Body of pancreas (tissue), 4 donors: Measurements from ENCODE around the gene KIAA1328. TPM values are rescaled to one million over a fixed set of nuclear protein-coding genes. Genes with fewer than 3 reads are reported as not detected.
A peak's percentile ranks its signal among the peaks of the same experiment; 100 is the strongest.
"Not testable (repeated sequence)": the region's sequence is repeated elsewhere in the genome, so short reads cannot be mapped to it uniquely, and the experiment has no call there.

Experiments used
- ATAC-seq: fragments of 150-250 bp; one replicate; pipeline ENCODE4 v1.9.1; 2016
- DNase-seq, 4 donors: peaks; one replicate each; pipeline ENCODE4 v3.0.0-alpha.2; 2019
- H3K27ac ChIP-seq, 4 donors: fragments of 200-600 bp; sonication (generic); 1 replicate in 3 of 4; 2 replicates in 1 of 4; pipeline versions ENCODE4 v1.5.1 to v1.6.1; 2016 to 2019; ENCODE audit warnings: mild to moderate bottlenecking in 1 of 4, mixed read lengths in 1 of 4, moderate library complexity in 1 of 4
- H3K27me3 ChIP-seq, 2 donors: fragments of 200-600 bp; sonication (generic); one replicate each; pipeline ENCODE4 v1.6.0; 2016; ENCODE audit warnings: mild to moderate bottlenecking in 1 of 2
- H3K36me3 ChIP-seq, 2 donors: fragments of 200-600 bp; sonication (generic); replicated peaks in 1 of 2; 2 replicates each; pipeline ENCODE4 v1.5.1; 2016; ENCODE audit warnings: low read depth in 2 of 2; ENCODE audit not compliant: insufficient read depth in 1 of 2
- H3K4me1 ChIP-seq: fragments of 200-600 bp; sonication (generic); one replicate; pipeline ENCODE4 v1.6.0; 2016
- H3K4me3 ChIP-seq, 2 donors: fragments of 200-600 bp; sonication (generic); 1 replicate in 1 of 2; 2 replicates in 1 of 2; pipeline ENCODE4 v1.5.1; 2016 to 2019
- H3K9me3 ChIP-seq, 3 donors: fragments of 200-600 bp; sonication (generic); 1 replicate in 2 of 3; 2 replicates in 1 of 3; pipeline ENCODE4 v1.5.1; 2016
- POLR2A ChIP-seq, 3 donors: fragments of 450-650 bp; IDR thresholded peaks; one replicate each; pipeline ENCODE4 v1.6.1; 2016; ENCODE audit warnings: antibody characterized with exemption in 3 of 3, mild to moderate bottlenecking in 2 of 3
- WGBS, 2 donors: methylation state at CpG; one replicate each; pipeline ENCODE4 v1.1.5; 2017; 5-methylcytosine and 5-hydroxymethylcytosine counted together
- intact Hi-C: fragments of 100-400 bp; cut with DNase I; formaldehyde crosslinking; loops from one replicate; pipeline ENCODE4 v1.15.1; 2023
- total RNA-seq, 2 donors: library from RNA; depleted of rRNA; stranded (reverse); fragments of >200 nt; gene quantifications; one replicate each; pipeline ENCODE4 v1.1.0, GENCODE V29; 2016
- TF ChIP-seq, protein P1 (sequence below), 7 experiments: fragments of 450-650 bp in 4 of 7; fragments of 200-600 bp in 3 of 7; sonication (generic) in 3 of 7; IDR thresholded peaks; one replicate each; pipeline ENCODE4 v1.5.1; 2016 to 2019; ENCODE audit warnings: antibody characterized with exemption in 7 of 7

The KIAA1328 gene
- total RNA-seq, 2 donors from 2014 or later, result 10.9 to 21.8 TPM

DNA sequence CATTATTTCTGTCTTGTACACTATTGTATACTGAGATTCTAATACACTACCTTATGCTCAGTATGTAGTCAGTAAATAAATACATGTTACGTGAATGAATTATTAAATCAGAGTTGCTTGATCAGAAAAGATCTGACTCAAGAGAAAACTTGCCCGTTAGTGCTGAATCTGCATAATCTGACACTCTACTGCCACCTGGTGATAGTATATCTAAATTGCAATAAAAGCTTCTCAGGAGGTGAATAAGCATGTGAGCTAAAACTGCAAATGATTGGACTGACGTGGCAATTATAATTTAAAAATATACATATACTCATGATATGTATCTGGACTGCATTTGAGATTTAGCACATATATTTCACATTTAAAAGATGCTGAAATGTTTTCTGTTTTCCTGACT, 70.4 kb downstream of the KIAA1328 start:
- Histone ChIP-seq H3K4me1 (no peaks in the 10 kb centered on the region), H3K4me3 (no peak overlapping the region), H3K27me3 (no peaks in the 10 kb centered on the region), H3K9me3 (no peaks in the 10 kb centered on the region), H3K27ac (no peak overlapping the region), H3K36me3 (no peaks in the 10 kb centered on the region)
- DNase-seq (no peak), ATAC-seq (no peak)
- TF ChIP-seq, protein P1, sequence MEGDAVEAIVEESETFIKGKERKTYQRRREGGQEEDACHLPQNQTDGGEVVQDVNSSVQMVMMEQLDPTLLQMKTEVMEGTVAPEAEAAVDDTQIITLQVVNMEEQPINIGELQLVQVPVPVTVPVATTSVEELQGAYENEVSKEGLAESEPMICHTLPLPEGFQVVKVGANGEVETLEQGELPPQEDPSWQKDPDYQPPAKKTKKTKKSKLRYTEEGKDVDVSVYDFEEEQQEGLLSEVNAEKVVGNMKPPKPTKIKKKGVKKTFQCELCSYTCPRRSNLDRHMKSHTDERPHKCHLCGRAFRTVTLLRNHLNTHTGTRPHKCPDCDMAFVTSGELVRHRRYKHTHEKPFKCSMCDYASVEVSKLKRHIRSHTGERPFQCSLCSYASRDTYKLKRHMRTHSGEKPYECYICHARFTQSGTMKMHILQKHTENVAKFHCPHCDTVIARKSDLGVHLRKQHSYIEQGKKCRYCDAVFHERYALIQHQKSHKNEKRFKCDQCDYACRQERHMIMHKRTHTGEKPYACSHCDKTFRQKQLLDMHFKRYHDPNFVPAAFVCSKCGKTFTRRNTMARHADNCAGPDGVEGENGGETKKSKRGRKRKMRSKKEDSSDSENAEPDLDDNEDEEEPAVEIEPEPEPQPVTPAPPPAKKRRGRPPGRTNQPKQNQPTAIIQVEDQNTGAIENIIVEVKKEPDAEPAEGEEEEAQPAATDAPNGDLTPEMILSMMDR (IDR thresholded peaks at IDR 0.05), result peak in 3 of 7 experiments; percentile 9 to 26 (median 22)
- no peak for TF ChIP-seq POLR2A (IDR thresholded peaks at IDR 0.05)
- intact Hi-C loops, result no loop called here
- WGBS, 2 donors, result 71 to 81% methylated on average over 3 of the region's 3 CpGs

DNA sequence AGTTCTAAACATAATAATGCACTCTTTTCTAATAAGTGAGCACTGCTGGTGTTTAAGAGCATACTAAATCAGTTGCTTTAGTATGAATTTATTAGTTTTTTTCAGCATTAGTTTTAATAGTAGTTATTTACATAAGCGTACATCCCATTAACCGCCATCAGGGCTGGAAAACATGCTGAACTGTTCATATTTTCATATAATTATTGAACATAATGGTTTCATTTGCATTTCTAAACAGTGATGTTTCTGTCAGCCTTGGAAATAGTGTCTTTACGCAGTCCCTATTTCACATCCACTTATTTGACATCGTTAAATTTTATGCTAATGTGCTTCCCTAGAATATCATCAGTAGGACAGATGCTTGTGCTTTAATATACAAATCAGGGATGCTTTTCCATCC, 71.5 kb downstream of the KIAA1328 start:
- no peak for DNase-seq
- WGBS, 2 donors, result 91 to 96% methylated on average over 4 of the region's 4 CpGs
- TF ChIP-seq, protein P1 (IDR thresholded peaks at IDR 0.05), result no peak
- TF ChIP-seq POLR2A (IDR thresholded peaks at IDR 0.05), result no peak
- intact Hi-C loops, result no loop called here
- no peaks in the 10 kb centered on the region for H3K4me1 ChIP-seq
- no peak overlapping the region for H3K27ac ChIP-seq
- no peaks in the 10 kb centered on the region for H3K36me3 ChIP-seq
- no peak overlapping the region for H3K4me3 ChIP-seq
- no peaks in the 10 kb centered on the region for H3K27me3 ChIP-seq
- H3K9me3 ChIP-seq, result no peaks in the 10 kb centered on the region
- no peak for ATAC-seq

DNA sequence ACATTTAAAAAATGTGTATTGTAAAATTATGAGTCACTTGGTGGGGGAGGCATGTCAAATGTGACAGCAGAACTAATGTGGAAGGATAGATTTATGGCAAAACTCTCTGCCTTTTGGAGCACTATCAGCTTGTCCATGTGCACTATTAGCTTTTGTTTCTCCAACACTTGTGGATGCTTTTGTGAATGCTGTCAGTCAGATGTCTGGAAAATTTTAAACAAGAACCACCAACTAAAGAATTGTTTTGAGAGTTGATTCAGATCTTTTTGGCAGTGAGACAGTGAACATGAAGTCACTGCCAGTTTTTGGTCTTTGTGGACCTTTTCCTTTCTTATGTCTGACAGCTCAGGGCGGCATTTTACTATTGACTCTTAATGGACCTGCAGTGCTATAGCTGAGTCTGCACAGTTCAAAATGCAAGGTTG, 72.4 kb downstream of the KIAA1328 start:
- H3K4me3 ChIP-seq, result no peak overlapping the region
- intact Hi-C loops, result no loop called here
- TF ChIP-seq, protein P1 (IDR thresholded peaks at IDR 0.05), result no peak
- no peak for TF ChIP-seq POLR2A (IDR thresholded peaks at IDR 0.05)
- no peak for ATAC-seq
- H3K27me3 ChIP-seq, result no peaks in the 10 kb centered on the region
- no peaks in the 10 kb centered on the region for H3K36me3 ChIP-seq
- H3K9me3 ChIP-seq, result no peaks in the 10 kb centered on the region
- H3K4me1 ChIP-seq, result no peaks in the 10 kb centered on the region
- no peak overlapping the region for H3K27ac ChIP-seq
- DNase-seq, result no peak
- 47 to 76% methylated on average over 1 of the region's 1 CpG for WGBS, 2 donors

DNA sequence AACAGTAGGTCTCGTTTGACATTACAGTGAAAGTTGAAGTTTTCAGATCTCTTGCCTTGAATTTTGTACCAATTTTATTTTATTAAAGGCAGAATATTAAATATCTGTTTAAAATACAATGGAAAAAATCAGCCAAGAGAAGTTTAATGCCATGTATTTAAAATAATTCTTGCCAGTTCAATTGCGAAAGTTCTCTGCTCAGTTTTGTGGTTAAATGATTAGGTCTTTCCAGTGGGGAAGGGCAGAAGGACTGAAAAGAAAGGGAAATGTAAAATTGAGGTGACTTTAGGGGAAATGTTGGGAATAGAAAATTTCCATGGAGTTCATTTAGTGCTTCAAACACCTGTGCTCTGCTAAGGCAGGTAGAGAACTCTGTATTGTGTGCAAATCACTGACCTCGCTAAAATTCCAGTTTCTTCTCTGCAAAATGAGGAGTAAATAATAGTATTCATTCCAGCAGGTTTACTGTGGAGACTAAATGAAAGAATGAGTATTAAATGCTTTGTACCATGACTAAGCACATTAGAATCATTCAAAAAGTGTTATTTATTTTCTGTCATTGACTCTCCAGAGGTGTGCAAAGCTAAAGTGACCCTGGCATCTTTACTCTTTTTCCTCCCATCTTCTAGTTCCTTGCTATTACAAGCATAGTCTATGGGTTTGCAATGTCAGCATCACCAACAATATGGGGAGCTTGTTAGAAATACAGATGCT, 74.4 kb downstream of the KIAA1328 start:
- H3K27ac ChIP-seq, result no peak overlapping the region
- 60 to 90% methylated on average over 3 of the region's 3 CpGs for WGBS, 2 donors
- DNase-seq (no peak), ATAC-seq (no peak)
- no peaks in the 10 kb centered on the region for H3K9me3 ChIP-seq
- H3K4me1 ChIP-seq, result no peaks in the 10 kb centered on the region
- no peaks in the 10 kb centered on the region for H3K27me3 ChIP-seq
- no peak for TF ChIP-seq POLR2A (IDR thresholded peaks at IDR 0.05)
- TF ChIP-seq, protein P1 (IDR thresholded peaks at IDR 0.05), result no peak
- intact Hi-C loops, result no loop called here
- no peak overlapping the region for H3K4me3 ChIP-seq
- H3K36me3 ChIP-seq, result no peaks in the 10 kb centered on the region

DNA sequence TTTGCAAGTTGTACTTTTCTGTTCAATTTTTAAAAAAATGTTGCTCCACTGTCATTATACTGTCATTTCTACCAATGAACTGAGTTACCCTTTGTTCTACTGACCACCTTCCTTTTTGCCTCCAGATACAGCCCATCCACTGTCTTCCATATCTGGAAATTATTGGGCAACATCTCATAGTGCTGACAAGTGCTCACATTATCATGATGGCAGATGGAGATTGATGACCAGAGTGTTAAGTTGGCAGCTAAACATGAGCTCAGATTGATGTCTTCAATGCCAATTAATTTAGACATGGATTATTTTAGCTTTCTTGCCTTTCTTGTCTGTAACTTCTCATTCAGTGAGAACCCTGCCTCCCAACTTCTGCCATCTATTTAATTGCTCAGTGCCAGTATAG, 76.6 kb downstream of the KIAA1328 start:
- H3K4me3 ChIP-seq, result no peak overlapping the region
- ATAC-seq (no peak), DNase-seq (no peak)
- intact Hi-C loops, result no loop called here
- H3K36me3 ChIP-seq, result no peaks in the 10 kb centered on the region
- TF ChIP-seq POLR2A (IDR thresholded peaks at IDR 0.05), result no peak
- TF ChIP-seq, protein P1 (IDR thresholded peaks at IDR 0.05), result no peak
- H3K4me1 ChIP-seq, result no peaks in the 10 kb centered on the region
- no peak overlapping the region for H3K27ac ChIP-seq
- H3K27me3 ChIP-seq, result no peaks in the 10 kb centered on the region
- H3K9me3 ChIP-seq, result no peaks in the 10 kb centered on the region

DNA sequence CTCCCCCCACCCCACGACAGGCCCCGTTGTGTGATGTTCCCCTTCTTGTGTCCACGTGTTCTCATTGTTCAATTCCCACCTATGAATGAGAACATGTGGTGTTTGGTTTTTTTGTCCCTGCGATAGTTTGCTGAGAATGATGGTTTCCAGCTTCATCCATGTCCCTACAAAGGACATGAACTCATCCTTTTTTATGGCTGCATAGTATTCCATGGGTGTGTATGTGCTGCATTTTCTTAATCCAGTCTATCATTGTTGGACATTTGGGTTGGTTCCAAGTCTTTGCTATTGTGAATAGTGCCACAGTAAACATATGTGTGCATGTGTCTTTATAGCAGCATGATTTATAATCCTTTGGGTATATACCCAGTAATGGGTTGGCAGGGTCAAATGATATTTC, 80.4 kb downstream of the KIAA1328 start:
- H3K9me3 ChIP-seq, H3K4me1 ChIP-seq, H3K27ac ChIP-seq, intact Hi-C loops, ATAC-seq, H3K4me3 ChIP-seq, DNase-seq, H3K27me3 ChIP-seq, H3K36me3 ChIP-seq: not testable (repeated sequence)
- WGBS, 2 donors, result 87 to 94% methylated on average over 4 of the region's 4 CpGs
